Measurements from ENCODE around the gene FGA.

DNA sequence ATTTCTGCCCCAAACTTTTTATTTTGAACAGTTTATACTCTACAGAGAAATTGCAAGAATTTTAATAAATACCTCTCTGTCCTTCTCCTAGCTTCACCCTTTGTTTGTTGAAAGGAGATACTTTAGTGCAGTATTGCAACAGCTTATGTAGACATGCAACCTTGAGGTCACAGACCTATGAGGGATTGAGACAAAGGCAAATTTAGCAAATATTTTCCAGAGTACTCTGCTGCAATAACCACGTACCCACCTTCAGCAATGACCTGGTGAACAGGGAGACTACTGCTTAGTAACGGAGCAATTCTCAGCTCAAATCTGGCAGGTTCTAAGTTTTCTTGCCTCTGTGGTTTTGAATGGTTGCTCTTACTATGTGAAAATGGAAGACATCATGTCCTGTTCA, 13.2 kb downstream of the FGA start:
- TF ChIP-seq, protein P1, sequence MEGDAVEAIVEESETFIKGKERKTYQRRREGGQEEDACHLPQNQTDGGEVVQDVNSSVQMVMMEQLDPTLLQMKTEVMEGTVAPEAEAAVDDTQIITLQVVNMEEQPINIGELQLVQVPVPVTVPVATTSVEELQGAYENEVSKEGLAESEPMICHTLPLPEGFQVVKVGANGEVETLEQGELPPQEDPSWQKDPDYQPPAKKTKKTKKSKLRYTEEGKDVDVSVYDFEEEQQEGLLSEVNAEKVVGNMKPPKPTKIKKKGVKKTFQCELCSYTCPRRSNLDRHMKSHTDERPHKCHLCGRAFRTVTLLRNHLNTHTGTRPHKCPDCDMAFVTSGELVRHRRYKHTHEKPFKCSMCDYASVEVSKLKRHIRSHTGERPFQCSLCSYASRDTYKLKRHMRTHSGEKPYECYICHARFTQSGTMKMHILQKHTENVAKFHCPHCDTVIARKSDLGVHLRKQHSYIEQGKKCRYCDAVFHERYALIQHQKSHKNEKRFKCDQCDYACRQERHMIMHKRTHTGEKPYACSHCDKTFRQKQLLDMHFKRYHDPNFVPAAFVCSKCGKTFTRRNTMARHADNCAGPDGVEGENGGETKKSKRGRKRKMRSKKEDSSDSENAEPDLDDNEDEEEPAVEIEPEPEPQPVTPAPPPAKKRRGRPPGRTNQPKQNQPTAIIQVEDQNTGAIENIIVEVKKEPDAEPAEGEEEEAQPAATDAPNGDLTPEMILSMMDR (IDR thresholded peaks at IDR 0.05; ENCODE audit: low read depth, low read length, missing input control) = no peak
- TF ChIP-seq, protein P2, sequence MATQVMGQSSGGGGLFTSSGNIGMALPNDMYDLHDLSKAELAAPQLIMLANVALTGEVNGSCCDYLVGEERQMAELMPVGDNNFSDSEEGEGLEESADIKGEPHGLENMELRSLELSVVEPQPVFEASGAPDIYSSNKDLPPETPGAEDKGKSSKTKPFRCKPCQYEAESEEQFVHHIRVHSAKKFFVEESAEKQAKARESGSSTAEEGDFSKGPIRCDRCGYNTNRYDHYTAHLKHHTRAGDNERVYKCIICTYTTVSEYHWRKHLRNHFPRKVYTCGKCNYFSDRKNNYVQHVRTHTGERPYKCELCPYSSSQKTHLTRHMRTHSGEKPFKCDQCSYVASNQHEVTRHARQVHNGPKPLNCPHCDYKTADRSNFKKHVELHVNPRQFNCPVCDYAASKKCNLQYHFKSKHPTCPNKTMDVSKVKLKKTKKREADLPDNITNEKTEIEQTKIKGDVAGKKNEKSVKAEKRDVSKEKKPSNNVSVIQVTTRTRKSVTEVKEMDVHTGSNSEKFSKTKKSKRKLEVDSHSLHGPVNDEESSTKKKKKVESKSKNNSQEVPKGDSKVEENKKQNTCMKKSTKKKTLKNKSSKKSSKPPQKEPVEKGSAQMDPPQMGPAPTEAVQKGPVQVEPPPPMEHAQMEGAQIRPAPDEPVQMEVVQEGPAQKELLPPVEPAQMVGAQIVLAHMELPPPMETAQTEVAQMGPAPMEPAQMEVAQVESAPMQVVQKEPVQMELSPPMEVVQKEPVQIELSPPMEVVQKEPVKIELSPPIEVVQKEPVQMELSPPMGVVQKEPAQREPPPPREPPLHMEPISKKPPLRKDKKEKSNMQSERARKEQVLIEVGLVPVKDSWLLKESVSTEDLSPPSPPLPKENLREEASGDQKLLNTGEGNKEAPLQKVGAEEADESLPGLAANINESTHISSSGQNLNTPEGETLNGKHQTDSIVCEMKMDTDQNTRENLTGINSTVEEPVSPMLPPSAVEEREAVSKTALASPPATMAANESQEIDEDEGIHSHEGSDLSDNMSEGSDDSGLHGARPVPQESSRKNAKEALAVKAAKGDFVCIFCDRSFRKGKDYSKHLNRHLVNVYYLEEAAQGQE (IDR thresholded peaks at IDR 0.05) = peak; percentile 62
- TF ChIP-seq TAF1 (conservative IDR thresholded peaks at IDR 0.05) (no peak), EGR1 (IDR thresholded peaks at IDR 0.05; ENCODE audit: low read depth in 2 of 2) (peak; percentile 49 to 54), SP1 (IDR thresholded peaks at IDR 0.05) (peak; percentile 91)
